NCI-H82 treated with DMSO at 0.1 percent for 48 hours (cell line): Measurements from ENCODE around the gene PSMB8.

ENCODE experiments used
- DNase-seq: peaks from one replicate; lab custom pipeline; 2025; ENCODE audit not compliant: unreplicated experiment; lab: John Stamatoyannopoulos, UW

The PSMB8 gene

DNA sequence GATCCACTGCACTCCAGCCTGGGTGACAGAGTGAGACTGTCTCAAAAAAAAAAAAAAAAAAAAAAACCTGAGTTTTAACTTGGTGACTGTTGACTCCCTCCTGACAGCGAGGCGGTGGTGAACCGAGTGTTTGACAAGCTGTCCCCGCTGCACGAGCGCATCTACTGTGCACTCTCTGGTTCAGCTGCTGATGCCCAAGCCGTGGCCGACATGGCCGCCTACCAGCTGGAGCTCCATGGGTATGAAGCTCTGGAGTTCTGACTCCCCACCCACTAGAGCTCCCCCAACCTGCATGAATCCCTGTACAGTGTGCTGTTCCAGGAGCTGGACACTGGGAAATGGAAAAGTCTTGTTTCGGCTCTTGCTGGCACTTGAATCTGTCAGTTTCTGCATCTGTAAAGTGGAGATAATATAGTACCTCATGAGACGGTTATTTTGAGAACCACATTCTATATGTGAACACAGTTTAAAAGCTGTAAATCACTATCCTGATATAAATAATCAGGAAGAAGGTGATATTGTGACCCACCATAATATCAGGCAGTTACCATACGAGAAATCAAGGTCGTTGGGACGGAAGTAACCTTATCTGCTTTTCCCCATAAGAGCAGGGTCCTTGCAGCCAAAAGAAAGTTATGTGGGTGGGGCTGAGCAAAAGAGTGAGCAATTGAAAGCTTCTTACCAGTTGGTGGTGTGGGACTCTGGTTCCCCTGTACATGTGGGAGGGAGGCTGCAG, 13.5 kb upstream of the PSMB8 start:
- DNase-seq, result no peak

DNA sequence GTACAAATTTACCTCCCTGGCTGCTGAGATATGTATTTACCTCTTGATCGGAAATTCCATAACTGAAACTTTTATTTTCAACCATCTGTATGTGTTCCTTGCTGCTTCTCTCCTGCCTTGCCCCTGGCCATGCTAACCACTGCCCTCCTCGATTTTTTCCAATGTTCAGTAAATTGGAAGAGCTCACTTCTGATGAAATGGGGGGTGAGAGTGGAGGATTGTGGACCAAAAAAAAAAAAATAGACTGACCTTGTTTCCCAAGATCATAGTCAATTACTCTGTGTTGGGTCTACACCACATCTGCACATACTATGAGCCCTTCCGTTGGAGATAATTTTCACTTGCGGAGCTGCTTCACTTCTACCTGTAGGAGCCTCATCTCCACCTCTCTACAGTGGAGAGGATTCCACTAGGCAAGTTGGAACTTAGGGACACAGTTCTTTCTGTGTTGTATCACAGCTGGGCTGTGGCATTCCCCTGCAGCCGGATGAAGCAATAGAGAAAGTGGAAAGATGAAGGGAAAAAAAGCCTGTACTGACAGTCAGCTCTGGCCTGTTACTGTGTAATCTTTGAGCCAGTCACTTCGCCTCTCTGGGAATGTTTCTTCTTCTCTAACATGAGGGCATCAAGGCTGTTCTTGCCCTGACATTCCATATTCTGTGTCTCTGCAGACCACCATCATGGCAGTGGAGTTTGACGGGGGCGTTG, 11.8 kb upstream of the PSMB8 start:
- no peak for DNase-seq

DNA sequence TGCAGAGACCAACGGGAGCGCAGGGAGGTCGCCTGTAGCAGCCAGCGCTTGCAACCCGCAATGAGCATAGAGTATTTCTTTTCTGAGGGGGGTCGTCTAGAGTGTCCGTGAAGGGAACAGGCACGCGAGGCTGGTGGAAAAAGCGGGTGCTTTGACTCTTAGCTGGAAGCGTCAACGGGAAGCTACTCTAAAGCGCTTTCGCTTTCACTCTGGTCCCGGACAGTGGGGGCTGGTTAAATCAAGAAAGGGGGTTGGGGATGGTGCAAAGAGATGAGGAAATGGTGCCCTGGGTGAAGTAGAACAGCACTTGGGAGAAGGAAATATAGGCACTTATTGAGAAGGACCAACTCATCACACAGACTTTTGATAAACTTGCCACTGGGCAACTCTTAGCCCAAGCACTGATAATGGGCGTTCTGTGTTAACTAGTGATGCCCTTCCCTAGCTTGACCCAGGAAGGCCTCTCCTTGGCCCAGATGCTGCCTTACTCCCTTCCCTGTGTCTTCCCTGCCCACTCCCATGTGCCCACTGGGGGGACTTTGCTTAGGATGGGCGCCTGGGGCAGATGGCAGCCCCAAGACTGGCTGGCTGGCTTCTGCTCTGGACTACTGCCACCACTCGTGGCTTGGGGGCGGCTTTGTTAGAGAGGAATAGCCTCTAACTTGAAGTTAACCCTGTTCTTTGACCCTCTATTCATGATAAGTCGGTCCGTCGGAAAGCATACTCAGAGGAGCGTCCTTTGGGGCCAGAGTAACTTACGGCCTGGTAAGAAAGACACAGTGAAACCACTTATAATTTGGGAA, 10.7 kb upstream of the PSMB8 start:
- DNase-seq, result no peak

DNA sequence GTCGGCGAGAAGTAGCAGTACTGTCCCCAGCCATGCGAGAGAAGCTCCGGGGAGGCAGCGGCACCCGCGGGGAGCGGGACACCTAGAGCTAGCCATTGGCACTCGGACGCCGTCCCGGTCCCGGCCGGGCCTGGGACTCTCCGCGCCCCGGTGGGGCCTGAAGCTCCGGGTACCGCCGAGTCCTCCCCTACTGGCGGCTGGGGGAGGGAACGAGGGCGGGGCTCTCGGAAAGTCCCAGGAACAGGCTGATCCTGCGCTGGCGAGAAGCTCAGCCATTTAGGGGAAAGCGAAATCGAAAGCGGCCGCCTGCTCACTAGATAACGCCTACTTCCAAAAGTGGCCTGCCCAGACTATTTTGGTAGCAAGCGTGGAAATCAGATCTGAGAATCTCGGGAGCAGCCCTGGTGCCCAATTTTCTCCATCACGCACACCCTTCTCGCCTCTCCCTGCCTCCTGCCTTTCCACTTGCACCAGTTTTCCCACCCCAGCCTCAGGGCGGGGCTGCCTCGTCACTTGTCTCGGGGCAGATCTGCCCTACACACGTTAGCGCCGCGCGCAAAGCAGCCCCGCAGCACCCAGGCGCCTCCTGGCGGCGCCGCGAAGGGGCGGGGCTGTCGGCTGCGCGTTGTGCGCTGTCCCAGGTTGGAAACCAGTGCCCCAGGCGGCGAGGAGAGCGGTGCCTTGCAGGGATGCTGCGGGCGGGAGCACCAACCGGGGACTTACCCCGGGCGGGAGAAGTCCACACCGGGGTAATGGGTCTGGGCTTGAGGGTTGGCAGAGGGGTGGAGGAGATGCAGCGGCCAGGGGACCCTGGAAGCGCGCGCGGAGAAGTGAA, 9.9 kb upstream of the PSMB8 start, which contains the start of the genes PSMB9 and TAP1:
TSS of gene PSMB9 (plus strand) at position 652 of the 835 bp plus-strand sequence. CDS start at position 690, 38 bp downstream.
TSS of gene TAP1 (minus strand) at position 164 of the 835 bp plus-strand sequence. CDS start at position 96, 68 bp downstream.
- DNase-seq, result no peak

DNA sequence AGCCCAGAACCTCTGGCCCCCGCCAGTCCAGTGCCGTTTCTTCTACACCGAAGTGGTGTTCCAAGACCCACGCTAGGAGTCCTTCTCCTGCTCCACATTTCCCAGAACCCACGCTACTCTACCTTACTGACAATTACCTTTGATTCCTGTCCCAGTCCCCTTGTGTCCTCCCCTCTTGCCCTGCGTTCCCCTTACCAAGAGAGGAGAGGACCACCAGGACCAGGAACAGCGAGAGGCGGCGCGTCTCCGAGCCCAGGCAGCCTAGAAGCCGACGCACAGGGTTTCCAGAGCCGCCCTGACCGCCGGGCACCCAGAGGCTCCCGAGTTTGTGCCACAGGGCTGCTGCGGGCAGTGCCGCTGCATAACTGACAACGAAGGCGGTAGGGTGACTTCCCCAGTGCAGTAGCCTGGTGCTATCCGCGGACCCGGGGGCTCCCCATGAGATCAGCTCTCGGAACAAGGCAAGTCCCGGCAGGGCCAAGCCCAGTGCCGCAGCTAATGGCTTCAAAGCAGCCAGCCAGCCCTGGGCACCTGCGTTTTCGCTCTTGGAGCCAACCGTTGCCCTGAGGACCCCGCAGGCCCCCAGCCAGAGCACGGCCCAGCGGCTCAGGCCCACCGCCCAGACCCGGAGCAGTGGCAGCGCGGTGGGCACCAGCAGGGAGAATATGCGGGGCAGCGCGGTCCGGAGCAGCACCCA, 9.1 kb upstream of the PSMB8 start:
- no peak for DNase-seq

DNA sequence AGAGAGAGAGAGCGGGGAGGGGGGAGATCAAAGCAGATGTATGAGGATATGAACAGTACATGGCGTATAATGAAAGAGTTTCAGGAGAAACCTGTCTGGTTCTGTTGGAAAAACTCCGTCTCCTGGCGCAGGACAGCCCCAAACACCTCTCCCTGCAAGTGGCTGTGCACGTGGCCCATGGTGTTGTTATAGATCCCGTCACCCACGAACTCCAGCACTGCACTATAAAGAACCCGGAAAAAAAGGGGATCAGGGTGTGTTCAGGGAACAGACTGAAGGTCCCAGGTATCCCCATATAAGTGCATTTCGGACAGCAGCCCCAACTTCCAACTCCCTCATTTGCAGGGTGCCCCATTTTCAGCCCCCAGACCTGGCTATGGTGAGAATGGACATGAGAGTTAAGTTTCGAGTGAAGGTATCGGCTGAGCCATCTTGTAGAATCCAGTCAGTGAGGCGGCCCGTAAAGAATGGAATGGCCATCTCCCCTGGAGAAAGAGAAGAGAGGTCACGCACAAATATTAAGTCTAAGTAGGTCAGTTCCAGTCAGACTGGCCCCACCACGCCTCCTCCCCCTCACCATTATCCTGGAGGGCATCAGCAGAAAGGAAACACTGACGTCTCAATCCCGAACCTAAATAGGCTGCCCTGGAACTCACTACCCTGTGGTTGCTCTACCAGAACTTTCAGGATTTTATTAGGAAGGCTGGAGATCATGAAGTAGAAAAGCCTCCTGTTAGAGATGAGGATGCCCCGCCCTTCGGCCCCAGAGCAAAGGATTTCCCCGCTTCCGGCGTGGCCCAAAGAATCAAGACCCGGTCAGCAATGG, 8.4 kb upstream of the PSMB8 start:
- no peak for DNase-seq

DNA sequence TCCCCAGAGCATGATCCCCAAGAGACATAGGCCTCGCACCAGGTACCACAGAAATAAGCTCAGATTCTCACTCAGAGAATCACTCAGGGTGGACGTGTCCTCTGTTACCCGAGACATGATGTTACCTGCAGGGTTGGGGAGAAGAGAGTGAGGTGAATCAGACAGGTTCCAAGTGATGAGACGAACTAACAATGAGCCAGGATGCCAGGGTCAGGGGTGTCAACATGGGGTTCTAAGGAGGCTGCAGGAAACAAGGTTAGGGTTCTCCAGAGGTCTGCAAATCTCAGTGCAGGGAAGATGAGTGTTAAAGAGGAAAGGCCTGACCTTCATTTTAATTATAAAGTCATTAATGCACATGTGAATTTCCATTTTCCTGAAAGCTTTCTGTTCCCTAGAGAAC, 7.2 kb upstream of the PSMB8 start:
- no peak for DNase-seq

DNA sequence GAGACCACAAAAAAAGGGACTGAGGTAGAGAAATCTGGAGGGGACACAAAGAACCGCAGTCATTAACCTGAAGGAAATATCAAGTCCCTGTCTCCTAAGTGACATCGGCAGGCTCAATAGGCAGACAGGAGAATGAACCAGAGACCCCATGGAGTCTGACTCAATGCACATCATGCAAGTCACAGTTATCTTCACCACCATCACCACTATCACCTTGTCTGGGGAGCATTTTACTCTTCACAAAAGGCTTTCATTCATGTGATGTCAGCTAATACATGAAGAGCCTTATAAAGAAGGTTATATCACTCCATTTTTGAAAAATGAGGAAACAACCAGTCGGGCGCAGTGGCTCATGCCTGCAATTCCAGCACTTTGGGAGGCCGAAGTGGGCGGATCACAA, 5.3 kb upstream of the PSMB8 start:
- no peak for DNase-seq

DNA sequence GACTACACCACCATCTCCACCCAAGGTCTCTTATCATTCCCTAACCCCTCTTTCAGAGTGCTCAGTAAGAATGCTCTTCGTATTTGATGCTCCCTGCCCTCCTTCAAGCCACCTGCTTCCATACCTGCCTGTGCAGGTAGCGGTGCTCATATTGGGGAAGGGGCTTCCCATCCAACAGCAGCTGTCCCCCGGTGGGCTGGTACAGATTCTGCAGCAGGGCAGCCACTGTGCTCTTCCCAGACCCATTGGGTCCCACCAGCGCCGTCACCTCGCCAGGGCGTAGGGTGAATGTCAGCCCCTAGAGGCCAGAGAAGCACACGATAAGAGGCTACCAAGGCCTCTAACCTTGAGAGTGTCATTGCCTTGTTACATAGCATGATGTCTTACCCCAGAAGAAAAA, 3.9 kb upstream of the PSMB8 start:
- DNase-seq, result no peak

DNA sequence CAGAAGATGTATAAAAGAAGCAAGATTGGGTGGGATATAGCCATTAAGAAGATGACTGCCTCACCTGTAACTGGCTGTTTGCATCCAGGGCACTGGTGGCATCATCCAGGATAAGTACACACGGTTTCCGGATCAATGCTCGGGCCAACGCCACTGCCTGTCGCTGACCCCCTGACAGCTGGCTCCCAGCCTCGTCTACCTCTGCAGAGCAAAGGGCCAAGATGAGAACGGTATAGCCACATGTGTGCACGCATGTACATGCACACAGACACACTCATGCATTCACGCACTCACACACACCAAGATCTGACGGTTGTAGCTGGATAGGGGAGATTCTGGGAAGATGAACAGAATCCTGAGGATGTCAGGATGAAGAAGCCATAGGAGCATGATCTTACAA, 3.2 kb upstream of the PSMB8 start:
- DNase-seq, result no peak

DNA sequence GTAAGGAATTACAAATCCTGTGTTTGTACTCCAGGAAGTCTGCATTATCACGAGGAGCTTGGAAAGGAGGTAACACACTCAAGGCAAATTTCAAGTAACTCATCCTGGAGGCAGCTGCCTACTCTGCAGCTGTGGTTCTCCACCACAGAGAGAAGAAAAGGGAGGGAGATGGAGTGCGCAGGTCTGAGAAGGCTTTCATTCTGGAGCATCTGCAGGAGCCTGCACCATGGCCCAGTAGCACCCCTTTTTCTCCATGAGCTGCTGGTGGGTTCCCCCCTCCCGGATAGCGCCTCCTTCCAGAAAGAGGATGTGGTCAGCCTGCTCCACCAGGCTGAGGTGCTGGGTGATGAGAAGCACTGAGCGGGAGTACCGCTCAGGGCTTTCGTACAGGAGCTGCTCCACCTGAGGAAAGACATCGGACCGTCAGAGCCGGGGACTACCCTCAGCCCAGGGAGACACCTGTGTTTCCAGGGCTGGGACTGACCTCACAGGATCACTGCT, 1.6 kb upstream of the PSMB8 start:
- no peak for DNase-seq

DNA sequence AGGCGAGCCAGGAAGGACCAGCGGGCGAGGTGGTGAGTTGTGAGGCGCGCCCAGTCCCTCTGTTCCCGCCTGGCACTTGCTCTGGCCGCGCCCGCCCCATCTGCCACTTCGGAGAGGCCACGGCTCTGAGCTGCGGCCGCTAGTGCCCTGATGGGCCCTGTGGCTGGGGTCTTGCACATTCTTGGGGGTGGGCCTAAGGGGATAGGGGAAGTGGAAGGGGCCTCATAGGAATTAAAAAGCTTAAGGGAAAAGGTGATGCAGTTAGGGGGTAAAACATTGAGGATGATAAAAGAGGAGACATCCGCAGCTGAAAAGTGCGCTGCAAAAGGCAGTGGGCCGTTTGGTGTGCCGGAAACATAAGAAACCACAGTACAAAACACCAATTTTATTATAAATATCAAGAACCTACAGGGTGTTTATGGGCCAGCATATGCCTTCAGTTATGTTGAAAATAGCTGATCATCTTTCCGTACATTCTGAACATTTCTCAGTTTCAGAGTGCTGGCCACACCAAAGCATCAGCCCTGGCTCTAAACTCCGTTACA, 1.1 kb upstream of the PSMB8 start:
- DNase-seq, result no peak

DNA sequence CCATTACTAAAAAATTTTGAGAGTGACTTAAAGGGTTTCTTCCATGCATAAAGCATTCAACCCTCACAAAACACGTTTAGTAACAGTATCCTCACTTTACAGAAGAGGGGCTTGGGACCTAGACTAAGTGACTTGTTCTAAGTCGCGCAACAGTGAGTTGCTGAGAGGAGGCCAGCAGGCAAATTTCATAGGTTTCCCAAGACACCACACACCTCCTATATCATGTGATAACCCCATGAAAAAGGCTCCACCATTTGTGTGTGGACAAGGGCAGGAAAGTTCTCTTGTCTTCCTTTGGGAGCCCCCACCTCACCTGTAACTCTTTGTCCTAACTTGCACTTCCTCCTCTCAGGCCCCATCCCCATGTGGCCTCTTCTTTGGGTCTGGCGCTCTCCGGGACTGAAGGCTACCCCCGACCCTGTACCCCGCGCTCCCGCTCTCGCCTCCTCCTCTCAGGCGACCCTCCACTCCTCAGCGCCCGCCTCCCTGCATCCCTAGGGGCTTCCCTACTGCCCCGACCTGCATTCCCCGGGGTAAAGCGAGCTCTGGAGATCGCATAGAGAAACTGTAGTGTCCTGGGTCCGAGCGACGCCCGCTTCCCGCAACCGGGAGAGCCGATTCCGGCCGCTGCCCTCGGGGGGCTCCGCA, 392 bp downstream of the PSMB8 start:
- no peak for DNase-seq

DNA sequence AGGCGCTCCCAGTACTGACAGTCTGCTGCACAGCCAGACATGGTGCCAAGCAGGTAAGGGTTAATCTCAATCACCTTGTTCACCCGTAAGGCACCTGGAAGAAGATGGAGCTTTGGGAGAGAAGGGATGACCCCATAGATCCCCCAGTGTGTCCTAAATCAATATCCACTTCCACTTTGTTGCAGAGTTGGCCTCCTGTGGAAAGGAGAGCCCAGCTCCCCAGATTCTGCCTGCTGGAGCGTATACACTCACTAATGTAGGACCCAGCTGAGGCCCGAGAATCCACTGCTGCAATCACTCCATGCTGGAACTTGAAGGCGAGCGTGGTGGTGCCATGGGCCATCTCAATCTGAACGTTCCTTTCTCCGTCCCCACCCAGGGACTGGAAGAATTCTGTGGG, 1.2 kb downstream of the PSMB8 start:
- no peak for DNase-seq

DNA sequence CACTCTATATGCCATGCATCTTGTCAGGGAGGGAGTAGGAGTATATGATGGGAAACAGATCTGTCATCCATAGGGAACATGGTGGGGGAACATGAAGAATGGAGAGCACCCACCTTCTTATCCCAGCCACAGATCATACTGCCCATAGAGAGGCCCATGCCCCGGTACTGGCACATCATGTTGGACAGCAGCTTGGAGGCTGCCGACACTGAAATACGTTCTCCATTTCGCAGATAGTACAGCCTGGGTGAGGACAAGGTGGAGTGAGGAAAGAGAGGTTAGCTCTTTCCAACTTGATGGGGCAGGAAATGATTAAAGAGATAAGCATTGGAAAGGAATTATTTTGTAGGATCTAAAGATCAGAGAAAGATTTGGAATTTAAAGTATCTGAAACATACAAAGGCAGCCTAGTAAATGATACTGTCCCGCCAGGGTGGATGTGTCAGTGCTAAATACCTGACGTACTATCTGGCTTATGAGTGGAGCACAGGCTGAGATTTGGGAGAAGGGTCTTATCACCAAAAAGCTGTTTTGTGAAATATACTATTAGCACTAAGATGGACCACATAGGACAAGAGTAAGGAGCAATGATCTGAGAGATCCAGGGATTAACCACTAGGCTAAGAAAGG, 1.7 kb downstream of the PSMB8 start:
- no peak for DNase-seq

DNA sequence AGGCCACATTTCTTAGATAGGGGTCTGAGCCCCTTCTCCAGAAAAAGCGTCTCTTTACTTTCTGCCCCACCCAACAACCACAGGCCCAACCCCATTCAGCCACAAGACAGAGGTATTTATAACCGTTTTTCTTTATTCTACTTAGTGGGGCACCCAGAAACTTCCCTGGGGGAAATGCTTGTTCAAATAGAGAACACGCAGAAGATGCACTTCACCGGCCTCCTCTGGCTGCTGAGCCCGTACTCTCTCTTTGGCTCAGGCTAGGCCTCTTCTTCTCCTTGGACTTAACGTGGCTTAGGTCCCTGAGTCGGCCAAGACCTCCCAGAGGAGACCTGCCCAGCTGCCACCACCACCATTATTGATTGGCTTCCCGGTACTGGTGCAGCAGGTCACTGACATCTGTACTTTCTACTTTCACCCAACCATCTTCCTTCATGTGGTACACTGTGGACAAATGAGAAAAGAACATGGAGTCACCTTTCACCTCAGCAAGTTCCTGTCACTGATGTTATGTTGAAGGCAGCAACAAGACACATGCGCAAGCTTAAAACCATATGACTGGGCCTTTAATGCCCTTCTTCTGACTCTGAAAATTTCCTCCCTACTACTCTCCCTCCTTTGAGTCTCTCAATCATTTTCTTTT, 3.1 kb downstream of the PSMB8 start:
- no peak for DNase-seq

DNA sequence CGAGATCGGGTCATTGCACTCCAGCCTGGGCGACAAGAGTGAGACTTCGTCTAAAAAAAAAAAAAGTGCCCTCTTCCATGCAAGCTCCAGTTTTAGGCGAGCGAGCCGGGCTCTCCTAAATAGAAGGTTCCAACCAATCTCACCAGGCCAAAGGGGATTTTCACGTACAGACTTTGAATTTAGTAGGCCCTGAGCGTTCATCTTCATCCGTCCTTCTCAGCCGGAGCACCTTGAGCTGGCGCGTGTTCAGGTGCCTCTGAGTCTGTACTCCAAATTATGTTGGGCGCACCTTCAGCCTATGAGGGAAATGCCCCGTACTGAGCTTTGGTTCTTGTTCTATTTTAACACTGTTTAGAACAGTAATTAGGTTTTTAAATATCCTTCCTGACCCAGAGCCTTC, 4.5 kb downstream of the PSMB8 start:
- no peak for DNase-seq
